DND-41 (cell line): ENCODE measurements around the gene TCERG1L.

Experiments used
- CTCF ChIP-seq: IDR thresholded peaks from 2 replicates; pipeline ENCODE4 v1.5.1; 2012; ENCODE audit warnings: borderline replicate concordance, low read length, moderate library complexity, mild to moderate bottlenecking; ENCODE audit not compliant: poor library complexity, severe bottlenecking; ENCODE audit errors: extremely low read depth
- EZH2 ChIP-seq: IDR thresholded peaks from 3 replicates; pipeline ENCODE4 v1.6.1; 2012; ENCODE audit warnings: borderline replicate concordance, low read depth, mild to moderate bottlenecking, moderate library complexity, low read length, inconsistent platforms; ENCODE audit not compliant: severe bottlenecking

GRCh38 chr10:131186547-131187253 is 124.8 kb downstream of the TCERG1L start:
- TF ChIP-seq EZH2 (no peak), CTCF (no peak)
